ENCODE results near the gene KRT34.

KRT34 gene

GRCh38 chr17:41332239-41332638, 49.9 kb downstream of the KRT34 start:
- DNase-seq (ENCODE audit: low spot score) = no peak

DNA sequence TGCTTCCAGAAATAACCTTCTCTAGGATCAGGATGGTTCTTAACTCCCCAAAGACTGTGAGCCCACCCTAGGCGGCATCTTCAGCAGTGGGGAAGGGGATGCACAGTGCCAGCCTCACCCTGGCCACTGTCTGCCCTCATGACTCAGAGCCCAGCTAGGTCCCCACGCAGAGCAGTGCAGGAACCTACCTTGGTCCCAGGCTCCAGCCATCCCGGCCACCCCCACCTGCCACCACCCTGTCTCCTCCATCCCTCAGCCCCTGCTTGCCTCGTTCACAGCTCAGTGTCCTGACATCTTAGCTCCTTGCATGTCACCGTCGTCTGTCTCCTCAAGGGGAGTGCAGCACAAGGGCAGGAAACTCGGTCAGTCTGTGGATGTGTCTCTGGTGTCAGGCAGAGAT, 50.5 kb downstream of the KRT34 start:
- DNase-seq (ENCODE audit: low spot score) = no peak

- no peak for DNase-seq (ENCODE audit: low spot score)
These were observed 52.7 kb downstream of the KRT34 start for GRCh38 chr17:41329279-41329948.

DNA sequence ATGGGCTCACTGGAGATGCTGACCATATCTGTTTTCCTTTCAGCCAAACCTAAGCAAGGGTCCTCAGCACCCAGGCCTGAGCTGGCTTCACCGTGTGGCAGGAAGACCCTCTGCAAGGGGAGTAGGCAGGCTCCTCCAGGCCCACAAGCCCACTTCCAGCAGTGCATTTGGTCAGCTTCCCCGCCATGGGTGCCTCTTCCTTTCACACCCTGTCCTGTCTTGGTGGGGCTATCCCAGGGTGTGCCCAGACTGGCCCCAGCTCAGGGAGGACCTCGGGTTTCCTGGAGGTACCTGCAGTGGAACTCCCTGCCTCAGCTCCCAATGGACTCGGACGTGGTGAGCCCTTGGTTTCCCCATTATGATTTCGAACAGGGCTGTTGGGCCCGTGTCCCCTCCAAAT, 53.9 kb downstream of the KRT34 start:
- DNase-seq (ENCODE audit: low spot score) = no peak
